ENCODE results near the gene KRTAP2-1.
A peak's percentile ranks its signal among the peaks of the same experiment; 100 is the strongest.
"Not testable (repeated sequence)": the region's sequence is repeated elsewhere in the genome, so short reads cannot be mapped to it uniquely, and the experiment has no call there.

Gene KRTAP2-1

DNA sequence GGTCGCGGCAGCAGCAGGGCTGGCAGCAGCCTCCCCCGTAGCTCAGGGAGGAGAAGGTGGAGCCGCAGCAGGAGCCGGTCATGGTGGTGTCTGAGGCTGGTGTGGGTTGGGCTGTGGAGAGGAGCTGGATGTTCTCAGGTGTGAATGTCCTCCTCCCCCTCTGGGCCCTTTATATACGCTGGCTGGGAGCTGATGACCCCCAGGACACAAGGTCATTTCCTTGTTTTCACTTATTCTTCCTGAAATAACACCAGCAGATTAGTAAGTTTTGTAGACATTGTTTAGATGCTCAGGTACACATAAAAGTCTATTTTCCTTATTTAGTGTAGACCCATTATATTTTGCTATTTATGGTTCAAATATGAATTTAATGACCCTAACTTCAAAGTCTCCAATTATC, 8.0 kb upstream of the KRTAP2-1 start, which contains the start of gene KRTAP2-2:
Gene KRTAP2-2, minus strand, starts transcription at position 101 of the 400 bp plus-strand sequence. Its CDS starts 19 bp downstream, at position 82.
- not testable (repeated sequence) for DNase-seq

GRCh38 chr17:41054556-41054955, 7.4 kb upstream of the KRTAP2-1 start:
- DNase-seq: not testable (repeated sequence)

- no peak for DNase-seq
Observed at GRCh38 chr17:41054025-41054424, 6.9 kb upstream of the KRTAP2-1 start.

- peak; percentile 77 for DNase-seq
Observed at GRCh38 chr17:41052566-41052965, 5.5 kb upstream of the KRTAP2-1 start.

GRCh38 chr17:41049110-41049509, 2.0 kb upstream of the KRTAP2-1 start:
- peak; percentile 45 for DNase-seq

- peak; percentile 73 for DNase-seq
Observed at GRCh38 chr17:41048441-41048840, 1.3 kb upstream of the KRTAP2-1 start.

GRCh38 chr17:41042953-41043352, 4.2 kb downstream of the KRTAP2-1 start:
- DNase-seq: no peak

DNA sequence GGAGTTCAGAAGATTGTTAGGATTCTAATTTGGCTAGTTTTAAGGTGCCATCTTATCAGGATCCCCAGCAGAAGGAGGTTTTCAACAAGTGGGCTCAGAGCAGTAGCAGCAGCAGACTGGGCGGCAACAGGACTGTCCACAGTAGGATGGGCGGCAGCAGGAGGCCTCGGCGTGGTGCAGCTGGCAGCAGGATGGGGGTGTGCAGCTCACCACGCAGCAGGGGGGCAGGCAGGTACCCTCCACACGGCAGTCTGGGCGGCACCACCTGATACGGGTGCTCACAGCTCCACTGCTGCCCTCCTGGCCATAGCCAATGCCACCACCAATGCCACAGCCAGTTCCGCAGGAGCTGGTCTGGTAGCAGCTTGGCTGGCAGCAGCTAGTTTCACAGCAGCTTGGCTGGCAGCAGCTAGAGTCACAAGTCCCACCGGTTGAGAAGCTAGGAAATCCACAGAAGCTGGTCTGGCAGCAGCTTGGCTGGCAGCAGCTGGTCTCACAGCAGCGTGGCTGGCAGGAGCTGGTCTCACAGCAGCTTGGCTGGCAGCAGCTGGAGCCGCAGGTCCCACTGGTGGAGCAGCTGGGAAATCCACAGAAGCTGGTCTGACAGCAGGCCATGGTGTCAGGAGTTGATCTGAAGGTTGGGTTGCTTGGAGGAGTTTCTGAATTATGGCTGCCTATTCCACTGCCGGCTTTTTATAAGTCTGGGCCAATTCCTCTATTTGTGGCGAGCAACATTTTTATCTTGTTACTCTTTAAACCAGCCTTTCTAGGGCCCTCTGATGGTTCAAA, 6.1 kb downstream of the KRTAP2-1 start, which contains the start of gene KRTAP1-1:
Gene KRTAP1-1, minus strand, starts transcription at position 668 of the 789 bp plus-strand sequence. Its CDS starts 53 bp downstream, at position 615.
- not testable (repeated sequence) for DNase-seq

- no peak for DNase-seq
Observed at GRCh38 chr17:41037853-41038350, 9.2 kb downstream of the KRTAP2-1 start.

DNA sequence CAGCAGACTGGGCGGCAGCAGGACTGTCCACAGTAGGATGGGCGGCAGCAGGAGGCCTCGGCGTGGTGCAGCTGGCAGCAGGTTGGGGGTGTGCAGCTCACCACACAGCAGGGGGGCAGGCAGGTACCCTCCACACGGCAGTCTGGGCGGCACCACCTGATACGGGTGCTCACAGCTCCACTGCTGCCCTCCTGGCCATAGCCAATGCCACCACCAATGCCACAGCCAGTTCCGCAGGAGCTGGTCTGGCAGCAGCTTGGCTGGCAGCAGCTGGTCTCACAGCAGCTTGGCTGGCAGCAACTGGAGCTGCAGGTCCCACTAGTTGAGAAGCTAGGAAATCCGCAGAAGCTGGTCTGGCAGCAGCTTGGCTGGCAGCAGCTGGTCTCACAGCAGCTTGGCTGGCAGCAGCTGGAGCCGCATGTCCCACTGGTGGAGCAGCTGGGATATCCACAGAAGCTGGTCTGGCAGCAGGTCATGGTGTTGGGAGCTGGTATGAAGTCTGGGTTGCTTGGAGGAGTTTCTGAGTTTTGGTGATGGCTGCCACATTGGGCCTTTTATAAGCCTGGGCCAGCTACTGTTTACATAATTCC, 12.7 kb downstream of the KRTAP2-1 start, which contains the start of gene KRTAP1-3:
Gene KRTAP1-3, minus strand, starts transcription at position 529 of the 590 bp plus-strand sequence. Its CDS starts 53 bp downstream, at position 476.
- not testable (repeated sequence) for DNase-seq

GRCh38 chr17:41029633-41030245, 17.4 kb downstream of the KRTAP2-1 start, which contains the start of gene KRTAP1-4:
TSS of gene KRTAP1-4 (minus strand) at chr17:41030195. CDS start at chr17:41030078, 117 bp downstream.
- DNase-seq: no peak

- peak; percentile 85 for DNase-seq
Observed at GRCh38 chr17:41026715-41027471, 20.2 kb downstream of the KRTAP2-1 start, which contains the start of gene KRTAP1-5. TSS of gene KRTAP1-5 (minus strand) at chr17:41027208. CDS start at chr17:41027155, 53 bp downstream.

DNA sequence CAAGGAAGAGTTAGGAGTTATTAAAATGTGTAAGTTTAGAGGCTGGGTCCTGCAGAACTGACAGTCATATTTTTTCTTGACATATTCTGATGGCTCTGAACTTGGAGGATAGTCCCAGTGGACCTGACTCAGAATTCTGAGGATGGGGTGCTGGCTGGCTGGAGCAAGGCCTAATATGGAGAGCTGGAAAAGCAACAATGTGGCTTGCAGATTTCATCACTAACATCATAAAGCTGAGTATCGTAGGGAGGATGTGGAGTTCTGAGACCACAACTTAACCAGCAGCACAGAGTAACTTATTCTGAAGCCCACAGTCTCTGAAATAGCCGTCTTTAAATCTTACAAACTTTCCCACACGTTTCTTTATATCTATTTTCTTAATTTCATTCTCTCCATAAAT, 22.4 kb downstream of the KRTAP2-1 start:
- DNase-seq: peak; percentile 81

GRCh38 chr17:41020336-41020735, 26.8 kb downstream of the KRTAP2-1 start:
- DNase-seq: no peak

DNA sequence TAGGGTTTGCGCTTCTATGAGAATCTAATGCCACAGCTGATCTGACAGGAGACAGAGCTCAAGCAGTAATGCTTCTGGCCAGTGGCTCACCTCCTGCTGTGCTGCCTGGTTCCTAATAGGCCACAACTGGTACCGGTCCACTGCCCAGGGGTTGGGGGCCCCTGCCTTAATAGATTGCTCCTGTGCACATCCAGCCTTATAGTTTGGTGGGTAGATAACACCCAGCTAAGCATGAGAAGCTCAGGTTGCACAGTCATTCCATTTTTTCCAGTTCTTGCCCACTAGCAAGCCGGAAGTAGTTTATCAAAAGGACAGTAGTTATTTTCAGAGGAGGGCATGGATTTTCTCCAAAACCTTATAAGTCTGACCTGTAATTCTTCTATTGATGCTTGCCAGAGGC, 27.7 kb downstream of the KRTAP2-1 start:
- DNase-seq: no peak

DNA sequence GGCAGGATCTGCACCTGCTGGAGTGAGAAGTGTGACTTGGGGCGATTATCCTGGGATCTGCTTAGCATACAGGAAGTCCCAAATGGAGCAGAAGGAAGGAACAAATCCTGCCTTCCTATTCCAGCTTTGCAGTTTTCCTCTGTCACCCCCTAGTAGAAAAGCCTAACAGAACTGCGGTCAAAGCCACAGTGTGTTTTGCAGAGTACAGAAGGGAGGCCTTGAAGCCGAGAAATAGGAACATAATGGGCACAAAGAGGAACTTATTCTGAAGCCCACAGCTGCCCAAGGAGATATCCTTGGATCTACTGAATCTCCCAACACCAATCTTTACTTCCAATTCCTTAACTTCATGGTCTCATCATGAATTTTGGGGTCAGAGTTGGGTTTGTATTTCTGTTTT, 28.6 kb downstream of the KRTAP2-1 start:
- no peak for DNase-seq

DNA sequence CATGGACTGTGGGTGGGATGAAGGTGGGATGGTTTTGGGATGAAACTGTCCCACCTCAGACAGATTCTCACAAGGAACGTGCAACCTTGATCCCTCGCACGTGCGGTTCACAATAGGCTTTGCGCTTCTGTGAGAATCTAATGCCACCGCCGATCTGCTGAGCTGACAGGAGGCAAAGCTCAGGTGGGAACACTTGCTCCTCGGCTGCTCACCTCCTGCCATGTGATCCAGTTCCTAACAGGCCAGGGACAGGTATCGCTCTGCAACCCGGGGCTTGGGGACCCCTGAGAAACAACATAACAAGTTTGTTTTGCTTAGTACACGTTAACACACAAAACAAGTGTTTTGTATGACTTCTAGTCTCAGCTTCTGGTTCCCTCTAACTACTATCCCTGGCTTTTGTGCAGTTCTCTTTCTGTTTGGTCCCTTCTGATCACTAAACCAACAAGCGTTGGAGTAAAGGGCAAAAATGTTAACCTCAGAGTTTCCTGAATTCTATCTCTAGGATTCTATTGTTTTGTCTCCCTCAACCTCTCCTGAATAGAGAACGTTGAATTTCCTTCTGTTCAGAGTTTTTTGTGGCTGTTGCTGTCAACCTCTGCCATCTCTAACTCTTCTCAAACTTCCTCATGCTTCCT, 30.4 kb downstream of the KRTAP2-1 start:
- no peak for DNase-seq

- DNase-seq: peak; percentile 37
Observed at GRCh38 chr17:41015454-41015853, 31.7 kb downstream of the KRTAP2-1 start.

DNA sequence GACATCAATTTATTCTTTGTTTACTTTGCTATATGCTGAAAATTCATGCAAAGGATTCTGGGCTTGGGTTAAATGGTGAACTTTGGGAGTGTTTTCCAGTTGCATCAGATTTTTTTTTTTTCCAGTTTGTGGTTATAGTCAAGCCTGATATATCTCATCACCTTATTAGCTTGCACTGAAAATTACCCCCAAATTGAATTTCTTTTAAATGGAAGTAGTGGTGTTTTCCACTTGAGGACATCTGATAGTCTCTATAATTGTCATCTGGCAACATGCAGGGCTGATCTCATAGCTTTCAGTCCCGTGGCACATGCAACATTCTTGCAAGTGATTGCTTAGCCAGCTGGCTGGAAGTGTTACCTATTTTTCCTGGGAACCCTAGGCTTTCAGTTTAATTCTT, 33.5 kb downstream of the KRTAP2-1 start:
- peak; percentile 82 for DNase-seq

DNA sequence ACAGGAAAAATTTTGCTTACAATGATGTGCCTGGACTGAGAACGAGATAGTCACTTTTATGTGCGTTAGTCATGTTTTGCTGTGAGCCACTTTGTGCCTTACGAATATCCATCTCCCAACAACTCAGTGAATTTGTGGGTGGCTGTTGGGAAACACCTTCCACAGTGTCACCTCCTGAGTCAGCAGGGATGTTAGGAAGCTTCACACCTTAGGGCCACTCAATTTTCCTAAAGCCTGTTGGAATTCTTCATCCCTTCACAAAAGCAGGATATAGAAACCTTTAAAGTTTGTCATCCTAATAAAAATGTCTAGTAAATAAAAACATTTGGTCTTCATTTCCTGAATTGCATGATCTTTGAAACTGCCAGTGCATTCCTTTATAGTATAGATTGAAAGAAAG, 33.9 kb downstream of the KRTAP2-1 start:
- no peak for DNase-seq

DNA sequence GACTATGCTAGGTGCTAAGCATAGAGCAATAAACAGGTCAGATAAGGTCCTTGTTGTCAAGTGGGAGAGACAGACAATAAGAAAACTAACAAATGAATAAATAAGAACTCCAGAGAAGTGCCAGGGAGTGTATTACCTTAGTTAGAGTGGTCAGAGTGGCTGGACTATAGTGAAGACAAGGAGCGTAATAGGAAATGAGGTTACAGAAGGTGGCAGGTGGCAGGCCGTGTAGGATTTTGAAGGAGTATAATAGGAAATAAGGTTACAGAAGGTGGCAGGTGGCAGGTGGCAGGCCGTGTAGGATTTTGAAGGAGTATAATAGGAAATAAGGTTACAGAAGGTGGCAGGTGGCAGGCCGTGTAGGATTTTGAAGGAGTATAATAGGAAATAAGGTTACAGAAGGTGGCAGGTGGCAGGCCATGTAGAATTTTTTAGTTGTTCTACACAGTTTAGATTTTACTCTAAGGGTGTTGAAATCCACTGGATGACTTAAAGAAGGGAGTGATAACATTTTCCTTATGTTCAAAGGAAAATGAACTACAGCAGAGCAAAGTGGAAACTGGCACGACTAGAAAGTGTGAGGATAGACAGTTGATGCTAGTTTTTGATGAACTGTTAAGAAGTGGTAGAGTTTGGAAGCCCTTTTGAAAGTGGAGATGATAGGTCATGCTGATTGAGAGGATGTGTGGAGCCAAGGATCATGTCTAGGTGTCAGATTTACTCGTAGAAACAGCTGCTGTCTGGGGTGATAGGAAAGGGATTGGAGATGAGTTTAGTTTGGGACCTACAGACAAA, 34.6 kb downstream of the KRTAP2-1 start:
- DNase-seq: no peak
